Heart left ventricle (tissue), 16 donors: ENCODE data around the gene PARVA. TPM values are rescaled to one million over a fixed set of nuclear protein-coding genes. Genes with fewer than 3 reads are reported as not detected.

Experiments
- ATAC-seq, 4 donors: fragments of 200-7000 bp; cut with Tn5 transposase; one replicate each; pipeline ENCODE4 v1.9.1; 2020 to 2022; ENCODE audit warnings: moderate library complexity in 4 of 4, mild to moderate bottlenecking in 3 of 4, moderate number of reproducible peaks in 1 of 4
- DNase-seq, 5 donors: peaks; one replicate each; pipeline ENCODE4 v3.0.0-alpha.2; 2020
- H3K27ac ChIP-seq, 12 donors: fragments of 200-600 bp; sonication (generic) in 4 of 12; one replicate each; pipeline versions ENCODE4 v1.5.0 to v1.8.0; 2016 to 2022; ENCODE audit warnings: mild to moderate bottlenecking in 2 of 12
- H3K27me3 ChIP-seq, 9 donors: fragments of 200-600 bp; sonication (generic) in 2 of 9; one replicate each; pipeline versions ENCODE4 v1.5.1 to v1.8.0; 2016 to 2022; ENCODE audit warnings: mild to moderate bottlenecking in 3 of 9
- H3K36me3 ChIP-seq, 9 donors: fragments of 200-600 bp; sonication (generic) in 2 of 9; one replicate each; pipeline versions ENCODE4 v1.5.0 to v1.8.0; 2018 to 2022; ENCODE audit warnings: mild to moderate bottlenecking in 2 of 9
- H3K4me1 ChIP-seq, 12 donors: fragments of 200-600 bp; sonication (generic) in 4 of 12; one replicate each; pipeline versions ENCODE4 v1.5.0 to v1.8.0; 2016 to 2022; ENCODE audit warnings: mild to moderate bottlenecking in 3 of 12
- H3K4me3 ChIP-seq, 12 donors: fragments of 200-600 bp; sonication (generic) in 4 of 12; one replicate each; pipeline versions ENCODE4 v1.5.0 to v1.8.0; 2017 to 2022; ENCODE audit warnings: mild to moderate bottlenecking in 9 of 12, moderate library complexity in 4 of 12
- H3K9me3 ChIP-seq, 12 donors: fragments of 200-600 bp; sonication (generic) in 4 of 12; one replicate each; pipeline versions ENCODE4 v1.5.0 to v1.8.0; 2016 to 2022; ENCODE audit warnings: mild to moderate bottlenecking in 1 of 12
- POLR2A ChIP-seq, 2 donors: fragments of 450-650 bp; IDR thresholded peaks; one replicate each; pipeline ENCODE4 v1.6.1; 2017; ENCODE audit warnings: antibody characterized with exemption in 2 of 2, mild to moderate bottlenecking in 2 of 2, moderate library complexity in 2 of 2
- WGBS, 4 donors: extraction: QIAGEN DNeasy Blood & Tissue Kit in 2 of 4; methylation state at CpG; one replicate each; pipeline versions ENCODE4 v1.1.5 to v1.1.7; 2013 to 2018; 5-methylcytosine and 5-hydroxymethylcytosine counted together
- intact Hi-C, 10 donors: fragments of 100-400 bp; cut with DNase I; formaldehyde crosslinking; loops; one replicate each; pipeline versions ENCODE4 v1.11.1 to v1.14.2; 2022
- polyA plus RNA-seq, 2 donors: library from polyadenylated mRNA; stranded (reverse); fragments of 200-250 nt; gene quantifications; one replicate each; pipeline ENCODE4 v1.2.3, GENCODE V29; 2013
- total RNA-seq, 9 donors: library from RNA; depleted of rRNA in 2 of 9; stranded (reverse); fragments of >200 nt in 2 of 9; fragmentation: NEBNext Ultra II Directional in 3 of 9; extraction: Animal tissue kit (Norgen Biotek cat#: 25700) in 3 of 9; gene quantifications; one replicate each; pipeline versions ENCODE4 v1.1.0 to v1.2.4, GENCODE V29; 2016 to 2023
- TF ChIP-seq, protein P1 (sequence below), 12 donors: fragments of 200-600 bp; sonication (generic) in 4 of 12; IDR thresholded peaks; one replicate each; pipeline versions ENCODE4 v1.5.0 to v1.8.0; 2018 to 2022; ENCODE audit warnings: antibody characterized with exemption in 12 of 12, mild to moderate bottlenecking in 5 of 12
- donor health status: ischemic (EF 13 %, LVEDD 7.1; RV severe dilation, severe dysfunction).
- donor health status: healthy with polysubstance abuse.
- donor health status: DM: no; HTN: yes; CAD: no.
- donor health status: DM: no; HTN: no; CAD: no.
- donor health status: ischemic (EF 25% LVEDD 6.9; RV normal size, moderate dysfunction).
- donor health status: ischemic (EF 25% LVEDD 5.7; RV mildly dilated, moderate dysfunction).
- donor health status: healthy.
- donor health status: DM: yes; HTN: yes; CAD: no.
- donor health status: ischemic (EF 35%, LVEDD 5.7; RV mildly dilated, moderate dysfunction).
- donor health status: nonischemic (EF 11% LVEDD 7.7; RV severe dilation, severe dysfunction).
- donor health status: DM: yes; HTN: yes; CAD: no.
- donor health status: PGD.
- donor health status: ischemic (EF 29% LVEDD 5.4; RV normal size, mild dysfunction).
- donor health status: nonischemic (EF 23%, LVEDD 6.1; RV moderate dilation, normal function).

PARVA gene
- total and polyA plus RNA-seq, 11 donors, result 22.7 to 99.2 (median 65.9) TPM

DNA sequence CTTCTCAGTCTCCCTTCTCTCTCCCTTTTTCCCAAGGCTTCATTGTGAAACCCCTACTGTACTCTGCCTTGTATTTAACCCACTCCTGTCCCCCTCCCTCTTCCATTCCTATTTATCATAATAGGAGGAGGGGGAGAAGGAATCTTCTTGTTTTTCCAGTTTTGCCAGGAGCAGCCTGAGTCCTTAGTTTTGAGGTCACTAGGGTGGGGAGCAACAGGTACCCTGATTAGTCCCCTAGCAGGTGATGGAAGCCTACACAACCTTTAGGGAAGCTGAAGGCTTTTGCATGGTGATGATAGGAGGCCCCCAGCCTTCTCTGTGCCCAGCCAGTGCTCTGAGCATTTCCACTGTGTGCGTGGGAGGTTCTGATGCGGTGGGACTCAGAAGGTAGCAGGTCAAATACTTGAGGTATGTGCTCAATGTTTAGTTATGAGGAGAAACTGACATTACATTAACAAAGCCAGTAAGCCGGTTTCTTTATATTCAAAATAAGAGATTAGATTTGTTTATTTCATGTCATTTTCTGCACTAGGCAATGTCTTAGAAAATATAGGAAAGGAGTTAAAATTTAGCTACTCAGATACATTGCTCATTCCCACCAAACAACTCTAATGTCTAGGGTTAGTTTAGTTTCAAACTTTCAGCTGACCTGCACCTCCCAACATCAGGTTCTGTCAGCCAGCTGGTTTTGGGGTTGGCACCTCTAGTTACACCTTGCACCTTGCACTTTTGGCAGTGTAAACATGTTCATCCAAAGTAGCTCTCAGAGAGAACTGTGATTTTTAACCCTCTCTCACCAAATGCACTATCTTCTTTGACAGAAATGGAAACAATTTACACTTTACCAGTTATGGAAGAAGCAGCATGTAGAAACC is 26.0 kb downstream of the PARVA start:
- Histone ChIP-seq H3K4me1 (peaks cover 4 to 74% (median 38%) of the 10 kb centered on the region in 12 donors), H3K27me3 (no peaks in the 10 kb centered on the region), H3K27ac (peak overlapping the region in 8 of 12 donors; percentile 5 to 98 (median 40)), H3K9me3 (peaks cover 0 to 7% (median 0%) of the 10 kb centered on the region in 12 donors), H3K36me3 (no peaks in the 10 kb centered on the region), H3K4me3 (no peak overlapping the region)
- 92 to 94% (median 93%) methylated on average over 3 of the region's 3 CpGs for WGBS, 4 donors
- DNase-seq, result no peak
- ATAC-seq, result peak in 1 of 4 donors; percentile 10
- TF ChIP-seq, protein P1, sequence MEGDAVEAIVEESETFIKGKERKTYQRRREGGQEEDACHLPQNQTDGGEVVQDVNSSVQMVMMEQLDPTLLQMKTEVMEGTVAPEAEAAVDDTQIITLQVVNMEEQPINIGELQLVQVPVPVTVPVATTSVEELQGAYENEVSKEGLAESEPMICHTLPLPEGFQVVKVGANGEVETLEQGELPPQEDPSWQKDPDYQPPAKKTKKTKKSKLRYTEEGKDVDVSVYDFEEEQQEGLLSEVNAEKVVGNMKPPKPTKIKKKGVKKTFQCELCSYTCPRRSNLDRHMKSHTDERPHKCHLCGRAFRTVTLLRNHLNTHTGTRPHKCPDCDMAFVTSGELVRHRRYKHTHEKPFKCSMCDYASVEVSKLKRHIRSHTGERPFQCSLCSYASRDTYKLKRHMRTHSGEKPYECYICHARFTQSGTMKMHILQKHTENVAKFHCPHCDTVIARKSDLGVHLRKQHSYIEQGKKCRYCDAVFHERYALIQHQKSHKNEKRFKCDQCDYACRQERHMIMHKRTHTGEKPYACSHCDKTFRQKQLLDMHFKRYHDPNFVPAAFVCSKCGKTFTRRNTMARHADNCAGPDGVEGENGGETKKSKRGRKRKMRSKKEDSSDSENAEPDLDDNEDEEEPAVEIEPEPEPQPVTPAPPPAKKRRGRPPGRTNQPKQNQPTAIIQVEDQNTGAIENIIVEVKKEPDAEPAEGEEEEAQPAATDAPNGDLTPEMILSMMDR (IDR thresholded peaks at IDR 0.05), result no peak
- no peak for TF ChIP-seq POLR2A (IDR thresholded peaks at IDR 0.05)
- intact Hi-C loops, result no loop called here

DNA sequence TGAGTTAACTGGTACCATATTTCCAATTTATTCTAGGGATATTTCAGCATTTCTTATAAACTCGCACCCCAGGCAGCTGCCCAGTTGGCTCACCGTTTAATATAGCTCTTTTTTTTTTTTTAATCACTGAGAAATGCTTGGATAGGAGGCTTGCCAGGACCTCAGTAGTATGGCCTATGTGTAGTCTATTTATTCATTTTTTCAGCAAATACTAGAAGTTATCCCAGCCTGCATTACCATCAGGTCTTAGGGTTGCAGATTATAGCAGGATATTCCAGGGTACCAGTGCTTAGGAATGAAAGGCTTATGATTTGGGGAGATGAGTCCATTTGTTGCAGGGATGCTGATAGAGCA is 26.6 kb downstream of the PARVA start:
- Histone ChIP-seq H3K27ac (peak overlapping the region in 1 of 12 donors; percentile 98), H3K4me1 (peaks cover 4 to 74% (median 35%) of the 10 kb centered on the region in 12 donors), H3K9me3 (peaks cover 0 to 7% (median 0%) of the 10 kb centered on the region in 12 donors), H3K36me3 (no peaks in the 10 kb centered on the region), H3K4me3 (no peak overlapping the region), H3K27me3 (no peaks in the 10 kb centered on the region)
- TF ChIP-seq, protein P1 (IDR thresholded peaks at IDR 0.05), result no peak
- TF ChIP-seq POLR2A (IDR thresholded peaks at IDR 0.05), result no peak
- 25 to 47% (median 34%) methylated on average over 2 of the region's 2 CpGs for WGBS, 4 donors
- DNase-seq, result no peak
- intact Hi-C loops, result no loop called here
- ATAC-seq, result no peak

GRCh38 chr11:12404436-12404835 is 27.1 kb downstream of the PARVA start:
- peak overlapping the region in 1 of 12 donors; percentile 98 for H3K27ac ChIP-seq
- intact Hi-C loops, result no loop called here
- DNase-seq (peak in 2 of 5 donors; percentile 20 to 45), ATAC-seq (peak in 2 of 4 donors; percentile 22 to 31)
- no peak for TF ChIP-seq POLR2A (IDR thresholded peaks at IDR 0.05)
- TF ChIP-seq, protein P1 (IDR thresholded peaks at IDR 0.05), result no peak
- H3K4me3 ChIP-seq, result no peak overlapping the region
- peaks cover 4 to 74% (median 34%) of the 10 kb centered on the region in 12 donors for H3K4me1 ChIP-seq
- H3K9me3 ChIP-seq, result peaks cover 0 to 7% (median 0%) of the 10 kb centered on the region in 12 donors
- H3K36me3 ChIP-seq, result no peaks in the 10 kb centered on the region
- 31 to 65% (median 58%) methylated on average over 3 of the region's 3 CpGs for WGBS, 4 donors
- no peaks in the 10 kb centered on the region for H3K27me3 ChIP-seq

GRCh38 chr11:12408156-12408770 is 30.9 kb downstream of the PARVA start:
- Histone ChIP-seq H3K4me1 (peaks cover 4 to 74% (median 51%) of the 10 kb centered on the region in 12 donors), H3K27me3 (no peaks in the 10 kb centered on the region), H3K9me3 (peaks cover 0 to 7% (median 0%) of the 10 kb centered on the region in 12 donors), H3K36me3 (no peaks in the 10 kb centered on the region), H3K27ac (peak overlapping the region in 1 of 12 donors; percentile 98), H3K4me3 (no peak overlapping the region)
- DNase-seq (no peak), ATAC-seq (no peak)
- WGBS, 4 donors, result 71 to 88% (median 83%) methylated on average over 4 of the region's 4 CpGs
- intact Hi-C loops, result no loop called here
- TF ChIP-seq, protein P1 (IDR thresholded peaks at IDR 0.05), result no peak
- TF ChIP-seq POLR2A (IDR thresholded peaks at IDR 0.05), result no peak
